Heart left ventricle (tissue), 16 donors: ENCODE measurements around the gene MAP4K4. TPM values are rescaled to one million over a fixed set of nuclear protein-coding genes. Genes with fewer than 3 reads are reported as not detected.

Experiments used
- ATAC-seq, 4 donors: fragments of 200-7000 bp; cut with Tn5 transposase; one replicate each; pipeline ENCODE4 v1.9.1; 2020 to 2022; ENCODE audit warnings: moderate library complexity in 4 of 4, mild to moderate bottlenecking in 3 of 4, moderate number of reproducible peaks in 1 of 4
- DNase-seq, 5 donors: peaks; one replicate each; pipeline ENCODE4 v3.0.0-alpha.2; 2020
- H3K27ac ChIP-seq, 12 donors: fragments of 200-600 bp; sonication (generic) in 4 of 12; one replicate each; pipeline versions ENCODE4 v1.5.0 to v1.8.0; 2016 to 2022; ENCODE audit warnings: mild to moderate bottlenecking in 2 of 12
- H3K27me3 ChIP-seq, 9 donors: fragments of 200-600 bp; sonication (generic) in 2 of 9; one replicate each; pipeline versions ENCODE4 v1.5.1 to v1.8.0; 2016 to 2022; ENCODE audit warnings: mild to moderate bottlenecking in 3 of 9
- H3K36me3 ChIP-seq, 9 donors: fragments of 200-600 bp; sonication (generic) in 2 of 9; one replicate each; pipeline versions ENCODE4 v1.5.0 to v1.8.0; 2018 to 2022; ENCODE audit warnings: mild to moderate bottlenecking in 2 of 9
- H3K4me1 ChIP-seq, 12 donors: fragments of 200-600 bp; sonication (generic) in 4 of 12; one replicate each; pipeline versions ENCODE4 v1.5.0 to v1.8.0; 2016 to 2022; ENCODE audit warnings: mild to moderate bottlenecking in 3 of 12
- H3K4me3 ChIP-seq, 12 donors: fragments of 200-600 bp; sonication (generic) in 4 of 12; one replicate each; pipeline versions ENCODE4 v1.5.0 to v1.8.0; 2017 to 2022; ENCODE audit warnings: mild to moderate bottlenecking in 9 of 12, moderate library complexity in 4 of 12
- H3K9me3 ChIP-seq, 12 donors: fragments of 200-600 bp; sonication (generic) in 4 of 12; one replicate each; pipeline versions ENCODE4 v1.5.0 to v1.8.0; 2016 to 2022; ENCODE audit warnings: mild to moderate bottlenecking in 1 of 12
- POLR2A ChIP-seq, 2 donors: fragments of 450-650 bp; IDR thresholded peaks; one replicate each; pipeline ENCODE4 v1.6.1; 2017; ENCODE audit warnings: antibody characterized with exemption in 2 of 2, mild to moderate bottlenecking in 2 of 2, moderate library complexity in 2 of 2
- WGBS, 4 donors: extraction: QIAGEN DNeasy Blood & Tissue Kit in 2 of 4; methylation state at CpG; one replicate each; pipeline versions ENCODE4 v1.1.5 to v1.1.7; 2013 to 2018; 5-methylcytosine and 5-hydroxymethylcytosine counted together
- intact Hi-C, 10 donors: fragments of 100-400 bp; cut with DNase I; formaldehyde crosslinking; loops; one replicate each; pipeline versions ENCODE4 v1.11.1 to v1.14.2; 2022
- polyA plus RNA-seq, 2 donors: library from polyadenylated mRNA; stranded (reverse); fragments of 200-250 nt; gene quantifications; one replicate each; pipeline ENCODE4 v1.2.3, GENCODE V29; 2013
- total RNA-seq, 9 donors: library from RNA; depleted of rRNA in 2 of 9; stranded (reverse); fragments of >200 nt in 2 of 9; fragmentation: NEBNext Ultra II Directional in 3 of 9; extraction: Animal tissue kit (Norgen Biotek cat#: 25700) in 3 of 9; gene quantifications; one replicate each; pipeline versions ENCODE4 v1.1.0 to v1.2.4, GENCODE V29; 2016 to 2023
- TF ChIP-seq, protein P1 (sequence below), 12 donors: fragments of 200-600 bp; sonication (generic) in 4 of 12; IDR thresholded peaks; one replicate each; pipeline versions ENCODE4 v1.5.0 to v1.8.0; 2018 to 2022; ENCODE audit warnings: antibody characterized with exemption in 12 of 12, mild to moderate bottlenecking in 5 of 12
- donor health status: ischemic (EF 13 %, LVEDD 7.1; RV severe dilation, severe dysfunction).
- donor health status: healthy with polysubstance abuse.
- donor health status: DM: no; HTN: yes; CAD: no.
- donor health status: DM: no; HTN: no; CAD: no.
- donor health status: ischemic (EF 25% LVEDD 6.9; RV normal size, moderate dysfunction).
- donor health status: ischemic (EF 25% LVEDD 5.7; RV mildly dilated, moderate dysfunction).
- donor health status: healthy.
- donor health status: DM: yes; HTN: yes; CAD: no.
- donor health status: ischemic (EF 35%, LVEDD 5.7; RV mildly dilated, moderate dysfunction).
- donor health status: nonischemic (EF 11% LVEDD 7.7; RV severe dilation, severe dysfunction).
- donor health status: DM: yes; HTN: yes; CAD: no.
- donor health status: PGD.
- donor health status: ischemic (EF 29% LVEDD 5.4; RV normal size, mild dysfunction).
- donor health status: nonischemic (EF 23%, LVEDD 6.1; RV moderate dilation, normal function).

Gene MAP4K4
- total and polyA plus RNA-seq, 11 donors, result 52.7 to 192 (median 114) TPM

DNA sequence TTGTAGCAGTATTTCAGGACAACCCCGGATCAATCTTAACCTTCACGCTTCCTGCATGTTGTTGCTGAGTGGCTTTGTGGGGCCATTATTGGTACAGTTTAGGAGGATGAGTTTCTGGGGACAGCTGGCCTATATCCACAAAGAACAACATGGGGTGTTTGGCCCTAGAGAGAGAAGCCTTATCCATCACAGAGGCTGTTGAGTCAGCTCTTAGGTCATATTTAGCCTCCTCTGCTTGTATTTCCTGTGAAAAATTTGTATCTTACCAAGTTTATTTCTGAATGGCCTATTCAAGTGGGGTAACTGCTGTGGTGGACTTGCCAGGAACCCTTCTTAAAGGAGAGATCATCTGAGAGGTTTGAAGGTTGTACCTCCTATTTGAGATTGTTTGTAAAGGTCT lies 77.6 kb downstream of the MAP4K4 start:
- no peak overlapping the region for H3K27ac ChIP-seq
- H3K4me1 ChIP-seq, result peaks cover 2 to 100% (median 86%) of the 10 kb centered on the region in 12 donors
- 83 to 91% (median 87%) methylated on average over 2 of the region's 2 CpGs for WGBS, 4 donors
- H3K36me3 ChIP-seq, result no peaks in the 10 kb centered on the region
- no peaks in the 10 kb centered on the region for H3K27me3 ChIP-seq
- TF ChIP-seq, protein P1, sequence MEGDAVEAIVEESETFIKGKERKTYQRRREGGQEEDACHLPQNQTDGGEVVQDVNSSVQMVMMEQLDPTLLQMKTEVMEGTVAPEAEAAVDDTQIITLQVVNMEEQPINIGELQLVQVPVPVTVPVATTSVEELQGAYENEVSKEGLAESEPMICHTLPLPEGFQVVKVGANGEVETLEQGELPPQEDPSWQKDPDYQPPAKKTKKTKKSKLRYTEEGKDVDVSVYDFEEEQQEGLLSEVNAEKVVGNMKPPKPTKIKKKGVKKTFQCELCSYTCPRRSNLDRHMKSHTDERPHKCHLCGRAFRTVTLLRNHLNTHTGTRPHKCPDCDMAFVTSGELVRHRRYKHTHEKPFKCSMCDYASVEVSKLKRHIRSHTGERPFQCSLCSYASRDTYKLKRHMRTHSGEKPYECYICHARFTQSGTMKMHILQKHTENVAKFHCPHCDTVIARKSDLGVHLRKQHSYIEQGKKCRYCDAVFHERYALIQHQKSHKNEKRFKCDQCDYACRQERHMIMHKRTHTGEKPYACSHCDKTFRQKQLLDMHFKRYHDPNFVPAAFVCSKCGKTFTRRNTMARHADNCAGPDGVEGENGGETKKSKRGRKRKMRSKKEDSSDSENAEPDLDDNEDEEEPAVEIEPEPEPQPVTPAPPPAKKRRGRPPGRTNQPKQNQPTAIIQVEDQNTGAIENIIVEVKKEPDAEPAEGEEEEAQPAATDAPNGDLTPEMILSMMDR (IDR thresholded peaks at IDR 0.05), result no peak
- TF ChIP-seq POLR2A (IDR thresholded peaks at IDR 0.05), result no peak
- intact Hi-C loops, result loop anchor here in 4 of 10 donors (5.0 to 10.0 kb wide), 3 partner anchors 42 to 250 kb away; no protein-coding TSS in a partner anchor
- no peaks in the 10 kb centered on the region for H3K9me3 ChIP-seq
- ATAC-seq (peak in 1 of 4 donors; percentile 32), DNase-seq (no peak)
- H3K4me3 ChIP-seq, result no peak overlapping the region

DNA sequence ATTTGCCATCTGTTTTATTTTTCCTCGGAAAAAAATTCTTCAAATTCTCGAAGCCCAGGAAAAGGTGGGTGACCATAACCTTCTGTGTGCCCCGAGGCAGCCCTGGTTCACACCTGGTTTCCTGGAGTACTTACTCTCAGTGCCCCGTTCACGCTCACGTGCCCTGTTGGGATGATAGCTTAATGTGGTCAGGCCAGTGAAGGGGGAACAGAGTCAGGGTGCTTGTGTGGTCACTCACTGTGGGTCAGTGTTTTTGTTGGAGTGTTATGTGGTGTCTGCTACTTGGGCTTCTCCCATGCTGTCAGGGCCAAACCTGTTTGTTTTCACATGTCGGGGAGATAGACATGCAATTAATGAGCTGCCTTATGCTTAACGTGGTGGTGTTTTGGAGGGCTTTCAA lies 78.1 kb downstream of the MAP4K4 start:
- no peak for DNase-seq
- Histone ChIP-seq H3K27me3 (no peaks in the 10 kb centered on the region), H3K27ac (no peak overlapping the region), H3K4me3 (no peak overlapping the region), H3K9me3 (no peaks in the 10 kb centered on the region), H3K4me1 (peaks cover 2 to 100% (median 86%) of the 10 kb centered on the region in 12 donors), H3K36me3 (no peaks in the 10 kb centered on the region)
- intact Hi-C loops, result loop anchor here in 4 of 10 donors (5.0 to 10.0 kb wide), 3 partner anchors 42 to 251 kb away; no protein-coding TSS in a partner anchor
- WGBS, 4 donors, result 66 to 70% (median 67%) methylated on average over 8 of the region's 8 CpGs
- ATAC-seq, result no peak
- no peak for TF ChIP-seq POLR2A (IDR thresholded peaks at IDR 0.05)
- TF ChIP-seq, protein P1 (IDR thresholded peaks at IDR 0.05), result no peak

DNA sequence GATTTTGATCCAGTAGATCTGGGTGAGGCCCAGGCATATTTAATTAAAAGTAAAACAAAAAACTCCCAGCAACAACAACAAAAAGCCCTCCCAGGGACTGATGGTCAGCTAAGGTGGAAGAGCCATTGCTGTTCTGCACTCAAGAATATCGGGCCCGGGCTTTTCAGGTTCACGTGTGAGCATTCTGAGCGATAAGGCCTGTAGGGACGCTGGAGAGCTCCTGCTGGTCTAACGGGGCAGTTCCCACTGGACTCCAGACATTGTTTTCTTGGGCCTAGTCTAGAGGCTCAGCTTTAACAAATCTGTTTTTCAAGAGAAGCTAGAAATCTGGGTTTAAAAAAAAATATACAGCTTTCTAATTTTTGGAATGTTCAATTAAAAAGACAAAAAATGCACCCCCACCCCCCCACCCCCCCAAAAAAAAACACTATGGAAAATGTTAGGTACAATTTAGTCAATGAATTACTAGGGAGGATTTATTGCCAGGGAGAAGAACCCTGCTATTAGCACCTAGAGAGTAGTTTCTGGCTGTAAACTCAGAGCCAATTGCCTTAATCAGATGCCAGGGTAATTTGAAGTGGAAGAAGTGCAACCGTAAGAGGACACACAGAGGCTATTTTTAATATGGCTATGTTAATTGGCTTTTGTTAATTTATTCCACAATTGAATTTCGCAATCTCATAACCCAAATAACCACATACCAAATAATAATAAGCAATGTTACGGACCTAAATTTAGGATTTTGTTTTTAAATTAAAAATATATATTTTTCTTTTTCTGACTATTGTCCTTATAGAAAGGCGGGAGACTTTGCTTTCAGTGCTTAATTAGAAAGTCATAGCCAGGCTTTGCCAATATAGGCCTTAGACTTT lies 78.9 kb downstream of the MAP4K4 start:
- Histone ChIP-seq H3K36me3 (no peaks in the 10 kb centered on the region), H3K9me3 (no peaks in the 10 kb centered on the region), H3K4me3 (no peak overlapping the region), H3K4me1 (peaks cover 2 to 100% (median 86%) of the 10 kb centered on the region in 12 donors), H3K27me3 (no peaks in the 10 kb centered on the region), H3K27ac (no peak overlapping the region)
- intact Hi-C loops, result loop anchor here in 4 of 10 donors (5.0 to 10.0 kb wide), 3 partner anchors 41 to 252 kb away; no protein-coding TSS in a partner anchor
- DNase-seq (peak in 1 of 5 donors; percentile 39), ATAC-seq (peak in 3 of 4 donors; percentile 54 to 68 (median 58))
- TF ChIP-seq POLR2A (IDR thresholded peaks at IDR 0.05), result no peak
- TF ChIP-seq, protein P1 (IDR thresholded peaks at IDR 0.05), result peak in 8 of 12 donors; percentile 11 to 51 (median 28)
- 43 to 46% (median 45%) methylated on average over 10 of the region's 10 CpGs for WGBS, 4 donors

DNA sequence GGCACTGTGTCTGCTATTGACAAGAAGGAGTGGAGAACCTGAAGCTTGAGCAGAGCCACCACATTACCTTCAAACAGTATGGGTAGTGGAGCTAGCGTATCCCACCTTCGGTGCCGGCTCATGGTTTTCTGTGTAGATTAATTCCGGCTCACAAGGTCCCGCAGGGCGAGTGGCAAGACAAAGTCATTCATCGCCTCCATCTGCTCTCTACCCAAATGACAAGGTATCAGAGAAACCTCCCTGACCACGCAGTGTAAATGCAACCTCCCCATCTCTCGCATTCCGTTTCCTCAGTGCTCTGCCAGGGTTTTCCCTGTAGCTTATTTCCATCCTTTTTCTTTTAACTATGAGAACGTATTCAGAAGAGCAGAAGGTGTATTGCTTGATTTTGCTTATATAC lies 79.8 kb downstream of the MAP4K4 start:
- TF ChIP-seq POLR2A (IDR thresholded peaks at IDR 0.05), result no peak
- TF ChIP-seq, protein P1 (IDR thresholded peaks at IDR 0.05), result no peak
- H3K27ac ChIP-seq, result no peak overlapping the region
- no peaks in the 10 kb centered on the region for H3K36me3 ChIP-seq
- intact Hi-C loops, result loop anchor here in 4 of 10 donors (5.0 to 10.0 kb wide), 3 partner anchors 40 to 253 kb away; no protein-coding TSS in a partner anchor
- peaks cover 2 to 100% (median 86%) of the 10 kb centered on the region in 12 donors for H3K4me1 ChIP-seq
- H3K9me3 ChIP-seq, result no peaks in the 10 kb centered on the region
- 78 to 90% (median 81%) methylated on average over 11 of the region's 11 CpGs for WGBS, 4 donors
- DNase-seq (no peak), ATAC-seq (no peak)
- no peak overlapping the region for H3K4me3 ChIP-seq
- no peaks in the 10 kb centered on the region for H3K27me3 ChIP-seq
